ENCODE data around the gene PGP. TPM values are rescaled to one million over a fixed set of nuclear protein-coding genes. Genes with fewer than 3 reads are reported as not detected.
"Not testable (repeated sequence)": the region's sequence is repeated elsewhere in the genome, so short reads cannot be mapped to it uniquely, and the experiment has no call there.

The PGP gene
- total RNA-seq, 1 experiment from 2014 or later: 38.3 TPM

- Histone ChIP-seq H2BK20ac (ENCODE audit: low read depth, low read length, poor library complexity, severe bottlenecking) (no peak overlapping the region), H3K27me3 (ENCODE audit: insufficient read depth, low read length) (no peaks in the 10 kb centered on the region), H3K27ac (ENCODE audit: insufficient read length, low read depth, low read length) (no peak overlapping the region), H3K79me2 (ENCODE audit: insufficient read depth, low read length) (no peaks in the 10 kb centered on the region), H3K9ac (ENCODE audit: extremely low read depth, insufficient read length, low read length) (no peak overlapping the region), H3K23me2 (ENCODE audit: insufficient read length, low read depth, low read length, poor library complexity, severe bottlenecking) (peaks cover 12% of the 10 kb centered on the region), H2BK12ac (ENCODE audit: insufficient read length, low read depth, low read length) (no peak overlapping the region), H4K8ac (replicated peaks; ENCODE audit: insufficient read length, low read depth, low read length) (no peak overlapping the region), H4K91ac (ENCODE audit: insufficient read length, low read depth, low read length) (no peak overlapping the region), H4K5ac (ENCODE audit: insufficient read length, low read depth, low read length) (no peak overlapping the region), H3K79me1 (ENCODE audit: insufficient read depth, low read depth, low read length, poor library complexity, severe bottlenecking) (no peaks in the 10 kb centered on the region), H2BK120ac (ENCODE audit: low read depth, low read length, poor library complexity, severe bottlenecking) (no peak overlapping the region), H2AFZ (ENCODE audit: low read length) (no peak overlapping the region), H3K4me1 (ENCODE audit: insufficient read depth, low read length) (no peaks in the 10 kb centered on the region; the same call in 1 of the 2 replicates), H3K4me2 (ENCODE audit: insufficient read depth, insufficient read length, low read length) (peak overlapping the region; percentile 80), H2BK15ac (ENCODE audit: low read depth, low read length) (no peak overlapping the region), H3K4ac (ENCODE audit: low read depth, low read length) (no peak overlapping the region), H3K56ac (ENCODE audit: insufficient read length, low read depth, low read length) (no peak overlapping the region), H2AK5ac (ENCODE audit: insufficient read length, low read length) (no peak overlapping the region), H3K14ac (ENCODE audit: insufficient read depth, low read length) (no peak overlapping the region), H3K9me3 (ENCODE audit: control insufficient read depth, low read depth, low read length) (no peaks in the 10 kb centered on the region), H3K23ac (ENCODE audit: insufficient read length, low read depth, low read length) (no peak overlapping the region), H3K18ac (ENCODE audit: insufficient read length, low read depth, low read length) (no peak overlapping the region), H4K20me1 (ENCODE audit: control insufficient read depth, insufficient read depth, insufficient read length) (no peaks in the 10 kb centered on the region), H2BK5ac (ENCODE audit: insufficient read length, low read length) (no peak overlapping the region), H3T11ph (ENCODE audit: low read length) (no peak overlapping the region)
- peaks cover 6 to 9% of the 10 kb centered on the region in 2 experiments for H3K4me1 Mint-ChIP-seq
- H3K27me3 Mint-ChIP-seq (ENCODE audit: low read depth): peaks cover 39% of the 10 kb centered on the region
- TF ChIP-seq, protein P1, sequence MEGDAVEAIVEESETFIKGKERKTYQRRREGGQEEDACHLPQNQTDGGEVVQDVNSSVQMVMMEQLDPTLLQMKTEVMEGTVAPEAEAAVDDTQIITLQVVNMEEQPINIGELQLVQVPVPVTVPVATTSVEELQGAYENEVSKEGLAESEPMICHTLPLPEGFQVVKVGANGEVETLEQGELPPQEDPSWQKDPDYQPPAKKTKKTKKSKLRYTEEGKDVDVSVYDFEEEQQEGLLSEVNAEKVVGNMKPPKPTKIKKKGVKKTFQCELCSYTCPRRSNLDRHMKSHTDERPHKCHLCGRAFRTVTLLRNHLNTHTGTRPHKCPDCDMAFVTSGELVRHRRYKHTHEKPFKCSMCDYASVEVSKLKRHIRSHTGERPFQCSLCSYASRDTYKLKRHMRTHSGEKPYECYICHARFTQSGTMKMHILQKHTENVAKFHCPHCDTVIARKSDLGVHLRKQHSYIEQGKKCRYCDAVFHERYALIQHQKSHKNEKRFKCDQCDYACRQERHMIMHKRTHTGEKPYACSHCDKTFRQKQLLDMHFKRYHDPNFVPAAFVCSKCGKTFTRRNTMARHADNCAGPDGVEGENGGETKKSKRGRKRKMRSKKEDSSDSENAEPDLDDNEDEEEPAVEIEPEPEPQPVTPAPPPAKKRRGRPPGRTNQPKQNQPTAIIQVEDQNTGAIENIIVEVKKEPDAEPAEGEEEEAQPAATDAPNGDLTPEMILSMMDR (conservative IDR thresholded peaks at IDR 0.05): no peak
- H3K36me3 Mint-ChIP-seq (ENCODE audit: insufficient read depth in 1 of 3, low read depth in 3 of 3): peaks cover 7 to 28% (median 25%) of the 10 kb centered on the region in 3 experiments; a peak in 6 of 7 replicates
- DNase-seq: no peak
- H3K27ac Mint-ChIP-seq: peak overlapping the region in 1 of 3 experiments; percentile 11; a peak in 2 of 7 replicates
- peak overlapping the region; percentile 76 for H3K4me3 Mint-ChIP-seq
- H3K9me3 Mint-ChIP-seq: peaks cover 0 to 9% of the 10 kb centered on the region in 2 experiments; a peak in 1 of 5 replicates
- no CpG with 5 or more reads among the region's 13 CpGs for WGBS (ENCODE audit: extremely low coverage, insufficient read length, low lambda C conversion rate)
Observed at GRCh38 chr16:2204416-2205103, 10.1 kb downstream of the PGP start.

GRCh38 chr16:2203119-2203688 lies 11.4 kb downstream of the PGP start:
- H2BK12ac ChIP-seq (ENCODE audit: insufficient read length, low read depth, low read length); H3K27ac ChIP-seq (ENCODE audit: insufficient read length, low read depth, low read length); H3K4me2 ChIP-seq (ENCODE audit: insufficient read depth, insufficient read length, low read length); H2AK5ac ChIP-seq (ENCODE audit: insufficient read length, low read length); H2BK15ac ChIP-seq (ENCODE audit: low read depth, low read length); H3K4ac ChIP-seq (ENCODE audit: low read depth, low read length); H4K8ac ChIP-seq (replicated peaks; ENCODE audit: insufficient read length, low read depth, low read length); H3K4me1 Mint-ChIP-seq; H3K9ac ChIP-seq (ENCODE audit: extremely low read depth, insufficient read length, low read length); H2BK120ac ChIP-seq (ENCODE audit: low read depth, low read length, poor library complexity, severe bottlenecking); H4K91ac ChIP-seq (ENCODE audit: insufficient read length, low read depth, low read length); H2AFZ ChIP-seq (ENCODE audit: low read length); H2BK20ac ChIP-seq (ENCODE audit: low read depth, low read length, poor library complexity, severe bottlenecking); H3K27ac Mint-ChIP-seq; H4K20me1 ChIP-seq (ENCODE audit: control insufficient read depth, insufficient read depth, insufficient read length); H3K56ac ChIP-seq (ENCODE audit: insufficient read length, low read depth, low read length); H3K23ac ChIP-seq (ENCODE audit: insufficient read length, low read depth, low read length); H2BK5ac ChIP-seq (ENCODE audit: insufficient read length, low read length); H3K14ac ChIP-seq (ENCODE audit: insufficient read depth, low read length); H4K5ac ChIP-seq (ENCODE audit: insufficient read length, low read depth, low read length); H3K9me3 ChIP-seq (ENCODE audit: control insufficient read depth, low read depth, low read length); DNase-seq; H3K4me1 ChIP-seq (ENCODE audit: insufficient read depth, low read length); H3K9me3 Mint-ChIP-seq; H3K79me2 ChIP-seq (ENCODE audit: insufficient read depth, low read length); H3K79me1 ChIP-seq (ENCODE audit: insufficient read depth, low read depth, low read length, poor library complexity, severe bottlenecking); H3K18ac ChIP-seq (ENCODE audit: insufficient read length, low read depth, low read length); H3T11ph ChIP-seq (ENCODE audit: low read length); H3K27me3 ChIP-seq (ENCODE audit: insufficient read depth, low read length): not testable (repeated sequence)
- peaks cover 12% of the 10 kb centered on the region for H3K23me2 ChIP-seq (ENCODE audit: insufficient read length, low read depth, low read length, poor library complexity, severe bottlenecking)
- Mint-ChIP-seq H3K36me3 (ENCODE audit: insufficient read depth in 1 of 3, low read depth in 3 of 3) (peaks cover 7 to 18% (median 16%) of the 10 kb centered on the region in 3 experiments; a peak in 6 of 7 replicates), H3K4me3 (peak overlapping the region in 1 of 2 experiments; percentile 25; a peak in 2 of 5 replicates), H3K27me3 (ENCODE audit: low read depth) (peaks cover 51% of the 10 kb centered on the region)
- WGBS (ENCODE audit: extremely low coverage, insufficient read length, low lambda C conversion rate): no CpG with 5 or more reads among the region's 8 CpGs

Measured in H9 (cell line).